ENCODE results near the gene BMP8B.

BMP8B gene

DNA sequence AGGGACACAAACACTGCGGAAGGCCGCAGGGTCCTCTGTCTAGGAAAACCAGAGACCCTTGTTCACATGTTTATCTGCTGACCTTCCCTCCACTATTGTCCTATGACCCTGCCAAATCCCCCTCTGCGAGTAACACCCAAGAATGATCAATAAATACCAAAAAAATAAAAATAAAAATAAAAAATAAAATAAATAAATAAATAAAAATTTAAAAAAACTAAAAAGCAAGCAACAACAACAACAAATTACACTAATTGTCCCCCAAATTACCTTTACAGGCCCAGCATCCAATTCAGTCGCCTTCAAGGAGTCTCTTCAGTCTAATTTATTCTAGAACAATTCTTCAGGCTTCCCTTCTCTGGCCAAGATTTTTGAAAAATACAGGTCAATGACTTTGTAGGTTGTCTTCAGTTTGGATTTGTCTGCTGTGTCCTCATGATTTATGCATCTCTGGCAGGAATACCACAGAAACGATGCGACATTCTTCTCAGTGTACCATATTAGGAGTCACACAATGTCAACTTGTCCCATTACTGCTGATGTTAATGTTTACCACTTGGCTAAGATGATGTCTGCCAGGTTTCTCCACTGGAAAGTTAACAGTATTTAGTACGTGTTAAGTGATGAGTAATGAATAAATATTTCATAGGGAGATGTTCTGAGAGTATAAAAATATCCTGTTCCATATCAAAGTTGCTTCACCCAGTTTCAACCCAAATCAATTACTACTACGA is 20.3 kb upstream of the BMP8B start:
- no peak for DNase-seq (ENCODE audit: low read depth)
- no peak overlapping the region for H3K4me3 ChIP-seq (ENCODE audit: low read depth, low read length)
- TF ChIP-seq, protein P1, sequence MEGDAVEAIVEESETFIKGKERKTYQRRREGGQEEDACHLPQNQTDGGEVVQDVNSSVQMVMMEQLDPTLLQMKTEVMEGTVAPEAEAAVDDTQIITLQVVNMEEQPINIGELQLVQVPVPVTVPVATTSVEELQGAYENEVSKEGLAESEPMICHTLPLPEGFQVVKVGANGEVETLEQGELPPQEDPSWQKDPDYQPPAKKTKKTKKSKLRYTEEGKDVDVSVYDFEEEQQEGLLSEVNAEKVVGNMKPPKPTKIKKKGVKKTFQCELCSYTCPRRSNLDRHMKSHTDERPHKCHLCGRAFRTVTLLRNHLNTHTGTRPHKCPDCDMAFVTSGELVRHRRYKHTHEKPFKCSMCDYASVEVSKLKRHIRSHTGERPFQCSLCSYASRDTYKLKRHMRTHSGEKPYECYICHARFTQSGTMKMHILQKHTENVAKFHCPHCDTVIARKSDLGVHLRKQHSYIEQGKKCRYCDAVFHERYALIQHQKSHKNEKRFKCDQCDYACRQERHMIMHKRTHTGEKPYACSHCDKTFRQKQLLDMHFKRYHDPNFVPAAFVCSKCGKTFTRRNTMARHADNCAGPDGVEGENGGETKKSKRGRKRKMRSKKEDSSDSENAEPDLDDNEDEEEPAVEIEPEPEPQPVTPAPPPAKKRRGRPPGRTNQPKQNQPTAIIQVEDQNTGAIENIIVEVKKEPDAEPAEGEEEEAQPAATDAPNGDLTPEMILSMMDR (IDR thresholded peaks at IDR 0.05; ENCODE audit: insufficient read depth, low read depth, low read length, missing control alignments), result no peak

DNA sequence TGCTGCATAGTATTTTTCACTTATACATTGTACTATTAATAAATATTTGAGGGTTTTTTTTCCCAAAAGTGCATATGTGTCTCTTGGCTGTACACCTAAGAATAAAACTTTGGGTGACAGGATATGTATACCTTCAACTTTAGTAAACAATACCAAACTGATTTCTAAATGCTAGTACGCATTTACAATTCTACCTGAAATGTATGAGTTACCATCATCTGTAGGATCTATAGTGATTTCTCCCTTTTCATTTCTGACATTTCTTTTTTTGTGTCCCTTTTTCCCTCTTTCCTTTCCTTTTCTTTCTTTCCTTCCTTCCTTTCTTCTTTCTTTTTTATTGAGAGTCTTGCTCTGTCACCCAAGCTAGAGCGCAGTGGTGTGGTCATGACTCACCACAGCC is 16.7 kb upstream of the BMP8B start:
- H3K4me3 ChIP-seq (ENCODE audit: low read depth, low read length), result no peak overlapping the region
- TF ChIP-seq, protein P1 (IDR thresholded peaks at IDR 0.05; ENCODE audit: insufficient read depth, low read depth, low read length, missing control alignments), result no peak
- DNase-seq (ENCODE audit: low read depth), result no peak

DNA sequence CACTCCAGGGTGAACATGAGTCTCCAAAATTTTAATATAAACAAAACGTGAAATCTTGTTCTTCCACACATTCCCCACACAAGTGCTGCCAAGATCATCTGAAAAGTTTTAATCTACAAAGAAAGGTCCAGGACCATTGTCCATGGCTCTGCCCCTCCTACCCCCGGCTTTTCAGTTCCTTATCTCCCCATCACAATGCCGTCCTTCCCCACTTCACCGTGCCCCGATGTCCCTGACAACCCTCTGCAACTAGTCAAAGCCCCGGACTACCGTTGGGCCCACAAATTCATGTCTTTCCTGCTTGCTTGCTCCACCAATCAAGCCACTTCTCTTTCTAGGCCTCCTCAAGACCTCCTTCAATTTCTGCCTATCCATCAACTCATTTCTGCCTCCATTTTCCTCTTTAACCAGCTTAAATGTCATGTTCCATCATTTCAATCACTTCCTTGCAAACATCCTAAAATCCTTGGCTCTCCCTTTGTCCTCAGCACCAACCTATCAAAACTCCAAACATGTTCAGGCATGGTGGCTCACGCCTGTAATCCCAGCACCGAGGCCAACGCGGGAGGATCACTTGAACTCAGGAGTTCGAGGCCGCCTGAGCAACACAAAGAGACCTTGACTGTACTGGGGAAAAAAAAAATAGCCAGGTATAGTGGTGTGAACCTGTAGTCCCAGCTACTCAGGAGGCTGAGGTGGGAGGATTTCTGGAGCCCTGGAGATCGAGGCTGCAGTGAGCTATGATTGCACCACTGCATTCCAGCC is 14.0 kb upstream of the BMP8B start:
- H3K4me3 ChIP-seq (ENCODE audit: low read depth, low read length), result no peak overlapping the region
- DNase-seq (ENCODE audit: low read depth), result no peak
- TF ChIP-seq, protein P1 (IDR thresholded peaks at IDR 0.05; ENCODE audit: insufficient read depth, low read depth, low read length, missing control alignments), result no peak

DNA sequence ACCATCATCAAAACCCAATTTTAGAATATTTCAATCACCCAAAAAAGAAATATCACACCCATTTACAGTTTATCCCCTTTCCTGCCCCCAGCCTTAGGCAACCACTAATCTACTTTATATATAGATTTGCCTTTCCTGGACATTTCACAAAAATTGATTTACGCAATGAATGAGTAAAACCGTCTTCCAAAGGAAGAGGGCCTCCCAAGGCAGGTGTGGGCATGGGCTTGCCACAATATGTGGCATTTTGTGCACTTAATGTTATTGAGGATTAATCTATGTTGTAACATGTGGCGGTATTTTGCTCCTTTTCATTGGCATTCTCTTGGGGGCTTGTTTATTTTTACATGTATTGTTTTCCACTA is 11.8 kb upstream of the BMP8B start:
- no peak overlapping the region for H3K4me3 ChIP-seq (ENCODE audit: low read depth, low read length)
- TF ChIP-seq, protein P1 (IDR thresholded peaks at IDR 0.05; ENCODE audit: insufficient read depth, low read depth, low read length, missing control alignments), result no peak
- DNase-seq (ENCODE audit: low read depth), result no peak

DNA sequence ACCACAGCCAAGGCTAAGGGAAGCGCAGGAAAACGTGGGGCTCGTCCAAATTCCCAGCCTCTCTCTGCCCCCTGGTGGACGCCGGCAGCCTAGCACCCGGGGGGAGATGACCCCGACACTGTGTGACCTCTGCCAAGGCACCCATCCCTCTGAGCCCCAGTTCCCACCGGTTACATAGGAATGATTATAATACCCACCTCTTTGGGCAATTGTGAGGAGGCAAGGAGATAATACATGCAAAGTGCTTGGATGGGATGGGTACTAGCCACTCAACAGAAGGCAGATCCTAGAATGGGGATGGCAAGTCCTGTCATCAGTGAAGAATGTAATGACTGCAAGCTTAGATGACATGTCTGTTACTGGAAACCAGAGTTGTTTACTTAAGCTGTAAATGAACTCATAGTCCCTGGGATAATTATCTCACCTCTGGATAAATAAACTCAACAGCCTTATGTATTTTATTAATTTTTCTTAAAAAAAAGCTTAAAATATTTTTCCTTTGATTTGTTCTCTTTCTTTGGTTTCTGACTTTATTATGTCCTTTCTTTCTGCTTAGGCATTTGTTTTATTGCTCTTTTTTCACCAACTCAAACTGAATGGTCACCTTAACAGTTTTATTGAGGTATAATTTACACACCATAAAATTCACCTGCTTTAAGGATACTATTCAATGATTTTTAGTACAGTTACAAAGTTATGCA is 11.3 kb upstream of the BMP8B start:
- peak; percentile 76 for DNase-seq (ENCODE audit: low read depth)
- H3K4me3 ChIP-seq (ENCODE audit: low read depth, low read length), result peak overlapping the region; percentile 50
- TF ChIP-seq, protein P1 (IDR thresholded peaks at IDR 0.05; ENCODE audit: insufficient read depth, low read depth, low read length, missing control alignments), result peak; percentile 94

DNA sequence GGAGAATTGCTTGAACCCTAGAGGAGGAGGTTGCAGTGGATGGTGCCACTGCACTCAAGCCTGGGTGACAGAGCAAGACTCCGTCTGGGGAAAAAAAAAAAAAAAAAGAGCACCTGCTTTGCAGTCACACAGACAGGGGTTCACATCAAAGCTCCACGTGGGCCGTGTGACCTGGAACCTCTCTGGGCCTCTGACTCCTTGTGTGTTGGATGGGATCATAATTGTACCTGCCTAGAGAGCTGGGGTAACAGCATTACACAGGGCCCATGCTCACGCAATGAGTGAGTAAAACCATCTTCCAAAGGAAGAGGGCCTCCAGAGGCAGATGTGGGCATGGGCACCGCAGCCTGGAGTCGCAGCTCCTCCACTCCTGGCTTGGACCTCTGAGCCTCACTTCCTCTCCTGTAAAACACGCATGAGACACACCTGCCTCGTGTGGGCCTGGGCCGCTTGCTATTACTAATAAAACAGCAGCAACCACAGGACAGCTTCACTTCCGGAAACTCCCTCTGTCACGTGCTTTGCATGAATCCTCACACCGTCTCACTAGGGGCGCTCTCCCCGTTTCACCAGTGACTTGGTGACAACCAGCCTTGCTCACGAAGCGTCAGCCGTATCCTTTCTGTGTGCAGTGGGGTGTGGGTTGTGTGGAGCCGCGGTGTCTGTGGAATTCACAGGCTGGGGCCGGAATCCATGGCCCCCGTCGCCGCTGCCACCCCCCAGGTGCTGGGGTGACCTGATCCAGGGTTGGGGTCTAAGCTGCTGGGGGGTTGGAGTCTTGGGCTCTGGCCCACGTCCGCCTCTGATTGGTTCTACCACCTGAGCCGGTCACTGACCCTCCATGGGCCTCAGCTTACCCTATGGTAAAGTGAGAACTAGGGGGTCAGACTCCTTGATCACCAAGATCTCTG is 10.4 kb upstream of the BMP8B start:
- peak overlapping the region; percentile 50 for H3K4me3 ChIP-seq (ENCODE audit: low read depth, low read length)
- DNase-seq (ENCODE audit: low read depth), result peak; percentile 98
- TF ChIP-seq, protein P1 (IDR thresholded peaks at IDR 0.05; ENCODE audit: insufficient read depth, low read depth, low read length, missing control alignments), result peak; percentile 66

All from GM12865 (cell line).